H1 (cell line): ENCODE measurements around the gene BRD4. TPM values are rescaled to one million over a fixed set of nuclear protein-coding genes. Genes with fewer than 3 reads are reported as not detected.

Source experiments
- CTCF ChIA-PET: fragments of 300-600 bp; sonication (Branson Sonifier 250); formaldehyde crosslinking; loops from one replicate; lab custom pipeline; 2021; ENCODE audit not compliant: partially characterized antibody; lab: Charles Lee
- POLR2A ChIA-PET: fragments of 300-600 bp; sonication (Branson Sonifier 250); formaldehyde crosslinking; loops from one replicate; lab custom pipeline; 2021; ENCODE audit warnings: inconsistent platforms; ENCODE audit not compliant: partially characterized antibody; lab: Charles Lee
- DNase-seq, 2 experiments: peaks; one replicate each; pipeline versions ENCODE4 v3.0.0 to v3.0.0-alpha.2; 2010 to 2022; ENCODE audit warnings: low spot score in 2 of 2, low read depth in 1 of 2, mixed read lengths in 1 of 2
- FAIRE-seq: peaks from 2 replicates; lab custom pipeline; 2011; peaks lifted over from hg19 to GRCh38; lab: Jason Lieb, UNC
- H2AFZ ChIP-seq: 2 replicates; pipeline ENCODE4 v1.8.1; 2012; ENCODE audit warnings: low read length, inconsistent platforms
- H2AK5ac ChIP-seq: 2 replicates; pipeline ENCODE4 v1.6.1; 2013; ENCODE audit warnings: low read depth, low read length
- H2BK120ac ChIP-seq: replicated peaks from 2 replicates; pipeline ENCODE3; 2013; ENCODE audit warnings: low read depth, low read length, inconsistent platforms
- H2BK12ac ChIP-seq: 2 replicates; pipeline ENCODE4 v1.6.1; 2013; ENCODE audit warnings: low read depth, low read length
- H2BK15ac ChIP-seq: 2 replicates; pipeline ENCODE4 v1.6.1; 2013; ENCODE audit warnings: low read length
- H2BK20ac ChIP-seq: 2 replicates; pipeline ENCODE4 v1.6.1; 2013; ENCODE audit warnings: low read length
- H2BK5ac ChIP-seq: 2 replicates; pipeline ENCODE4 v1.6.1; 2013; ENCODE audit warnings: low read depth, low read length
- H3K14ac ChIP-seq: 2 replicates; pipeline ENCODE4 v1.6.1; 2013; ENCODE audit warnings: inconsistent platforms; ENCODE audit not compliant: insufficient read length
- H3K18ac ChIP-seq: 2 replicates; pipeline ENCODE4 v1.6.1; 2013; ENCODE audit warnings: low read length; ENCODE audit errors: extremely low read depth
- H3K23ac ChIP-seq: 2 replicates; pipeline ENCODE4 v1.6.1; 2013; ENCODE audit warnings: inconsistent platforms; ENCODE audit not compliant: insufficient read length
- H3K23me2 ChIP-seq: 2 replicates; pipeline ENCODE4 v1.6.1; 2013; ENCODE audit warnings: low read depth, low read length
- H3K27ac ChIP-seq: 2 replicates; pipeline ENCODE4 v1.6.1; 2011; ENCODE audit warnings: low read depth, low read length, inconsistent platforms
- H3K27me3 ChIP-seq, 4 experiments: replicated peaks in 1 of 4; 1 replicate in 1 of 4; 2 replicates in 3 of 4; pipeline versions ENCODE4 v1.6.1 to v1.8.1; 2011 to 2013; ENCODE audit warnings: low read length in 3 of 4, mild to moderate bottlenecking in 3 of 4, inconsistent platforms in 2 of 4, mixed read lengths in 2 of 4, moderate library complexity in 1 of 4; ENCODE audit not compliant: control insufficient read depth in 3 of 4, insufficient read depth in 3 of 4; ENCODE audit errors: extremely low read depth in 1 of 4
- H3K36me3 ChIP-seq, 4 experiments: 2 replicates each; pipeline versions ENCODE4 v1.6.1 to v1.8.1; 2011 to 2013; ENCODE audit warnings: mild to moderate bottlenecking in 4 of 4, low read length in 3 of 4, moderate library complexity in 2 of 4, control low read depth in 1 of 4, inconsistent platforms in 1 of 4; ENCODE audit not compliant: insufficient read depth in 4 of 4, control insufficient read depth in 2 of 4
- H3K4ac ChIP-seq: replicated peaks from 2 replicates; pipeline ENCODE3; 2013; ENCODE audit warnings: low read length, low read depth, mixed read lengths, inconsistent platforms; ENCODE audit not compliant: insufficient read length
- H3K4me1 ChIP-seq, 4 experiments: replicated peaks in 1 of 4; 1 replicate in 1 of 4; 2 replicates in 3 of 4; pipeline versions ENCODE4 v1.6.1 to v1.8.1; 2011 to 2013; ENCODE audit warnings: low read length in 3 of 4, inconsistent platforms in 2 of 4, mixed read lengths in 1 of 4; ENCODE audit not compliant: insufficient read depth in 4 of 4, control insufficient read depth in 3 of 4
- H3K4me2 ChIP-seq, 2 experiments: 2 replicates each; pipeline versions ENCODE4 v1.6.1 to v1.8.1; 2011 to 2013; ENCODE audit warnings: low read depth in 2 of 2, low read length in 2 of 2, control low read depth in 1 of 2, inconsistent platforms in 1 of 2, mild to moderate bottlenecking in 1 of 2; ENCODE audit not compliant: insufficient read depth in 1 of 2
- H3K4me3 ChIP-seq, 4 experiments: fragments of 200-600, 300-600 bp in 1 of 4; sonication (generic), shearing (Covaris generic), sonication (Bioruptor Twin) in 1 of 4; 2 replicates each; pipeline versions ENCODE4 v1.5.1 to v1.8.1; 2011 to 2016; ENCODE audit warnings: low read length in 4 of 4, low read depth in 3 of 4, control low read depth in 2 of 4, inconsistent platforms in 2 of 4, mild to moderate bottlenecking in 2 of 4, mixed read lengths in 1 of 4, moderate library complexity in 1 of 4; ENCODE audit not compliant: insufficient read depth in 2 of 4; ENCODE audit errors: extremely low read depth in 1 of 4
- H3K56ac ChIP-seq: replicated peaks from 2 replicates; pipeline ENCODE3; 2013; ENCODE audit warnings: low read depth, mild to moderate bottlenecking, mixed read lengths, low read length, inconsistent platforms; ENCODE audit not compliant: insufficient read length
- H3K79me1 ChIP-seq: 2 replicates; pipeline ENCODE4 v1.6.1; 2013; ENCODE audit warnings: low read depth, low read length, control low read depth
- H3K79me2 ChIP-seq, 2 experiments: 2 replicates each; pipeline versions ENCODE4 v1.6.1 to v1.8.1; 2012 to 2013; ENCODE audit warnings: low read length in 2 of 2, mild to moderate bottlenecking in 2 of 2, inconsistent platforms in 1 of 2; ENCODE audit not compliant: insufficient read depth in 2 of 2, control insufficient read depth in 1 of 2
- H3K9ac ChIP-seq, 4 experiments: replicated peaks in 1 of 4; 1 replicate in 1 of 4; 2 replicates in 3 of 4; pipeline versions ENCODE4 v1.6.1 to v1.8.1; 2011 to 2013; ENCODE audit warnings: low read depth in 3 of 4, low read length in 3 of 4, control low read depth in 2 of 4, mild to moderate bottlenecking in 2 of 4, moderate library complexity in 2 of 4, inconsistent platforms in 1 of 4; ENCODE audit errors: extremely low read depth in 1 of 4
- H3K9me3 ChIP-seq, 2 experiments: 2 replicates each; pipeline versions ENCODE4 v1.6.1 to v1.8.1; 2012 to 2013; ENCODE audit warnings: mild to moderate bottlenecking in 2 of 2, moderate library complexity in 2 of 2, control low read depth in 1 of 2, inconsistent platforms in 1 of 2, low read depth in 1 of 2, low read length in 1 of 2, mixed read lengths in 1 of 2; ENCODE audit not compliant: insufficient read depth in 2 of 2
- H4K20me1 ChIP-seq, 2 experiments: replicated peaks in 1 of 2; 2 replicates each; pipeline versions ENCODE3 to v1.8.1; 2011 to 2013; ENCODE audit warnings: inconsistent platforms in 2 of 2, low read length in 2 of 2, mild to moderate bottlenecking in 1 of 2; ENCODE audit not compliant: insufficient read depth in 2 of 2, control insufficient read depth in 1 of 2
- H4K5ac ChIP-seq: 2 replicates; pipeline ENCODE4 v1.6.1; 2013; ENCODE audit warnings: low read length, low read depth, mixed read lengths, inconsistent platforms; ENCODE audit not compliant: insufficient read length
- H4K8ac ChIP-seq: 2 replicates; pipeline ENCODE4 v1.8.0; 2013; ENCODE audit warnings: mild to moderate bottlenecking, moderate library complexity, low read length, inconsistent platforms; ENCODE audit not compliant: insufficient read depth; ENCODE audit errors: extremely low read depth
- H4K91ac ChIP-seq: replicated peaks from 2 replicates; pipeline ENCODE3; 2013; ENCODE audit warnings: low read length, mixed read lengths, inconsistent platforms; ENCODE audit not compliant: insufficient read length
- GABPA ChIP-seq: IDR thresholded peaks from 2 replicates; pipeline ENCODE4 v1.6.1; 2011; ENCODE audit warnings: mild to moderate bottlenecking, low read length, moderate library complexity, borderline replicate concordance; ENCODE audit not compliant: insufficient read depth
- POLR2A ChIP-seq, 2 experiments: IDR thresholded peaks; 1 replicate in 1 of 2; 2 replicates in 1 of 2; pipeline ENCODE4 v1.6.1; 2011; ENCODE audit warnings: low read depth in 2 of 2, low read length in 2 of 2, mild to moderate bottlenecking in 2 of 2; ENCODE audit errors: control extremely low read depth in 1 of 2
- RNF2 ChIP-seq: fragments of 200-900, 300-1000 bp; sonication (generic); IDR thresholded peaks from 2 replicates; pipeline ENCODE4 v1.7.1; 2016; ENCODE audit warnings: borderline replicate concordance, low read depth, mild to moderate bottlenecking, antibody characterized with exemption, low read length; ENCODE audit not compliant: poor library complexity, severe bottlenecking; ENCODE audit errors: missing control alignments
- SRF ChIP-seq: IDR thresholded peaks from 2 replicates; pipeline ENCODE4 v1.6.1; 2011; ENCODE audit warnings: mild to moderate bottlenecking, low read depth, low read length, moderate library complexity
- WGBS, 2 experiments: shearing (Covaris generic) in 1 of 2; methylation state at CpG; one replicate each; pipeline versions ENCODE4 v1.1.6 to v1.1.7; 2013 to 2015; ENCODE audit warnings: low lambda C conversion rate in 2 of 2, mixed read lengths in 2 of 2, inconsistent platforms in 1 of 2, low coverage in 1 of 2, missing lambda C conversion rate in 1 of 2; ENCODE audit not compliant: insufficient replicate concordance in 2 of 2, insufficient coverage in 1 of 2, insufficient read length in 1 of 2; ENCODE audit errors: extremely low coverage in 1 of 2, missing lambda C conversion rate in 1 of 2; 5-methylcytosine and 5-hydroxymethylcytosine counted together
- polyA plus RNA-seq, 7 experiments: library from polyadenylated mRNA; depleted of rRNA in 3 of 7; stranded (reverse) in 5 of 7; unstranded in 2 of 7; fragments of >200 nt in 5 of 7; fragments of 200-250 nt in 2 of 7; gene quantifications; 1 replicate in 5 of 7; 2 replicates in 1 of 7; 4 replicates in 1 of 7; pipeline versions ENCODE4 v1.2.1 to v1.2.3, GENCODE V29; 2011 to 2013; ENCODE audit warnings: missing spikeins in 2 of 7, mixed read lengths in 2 of 7
- total RNA-seq: library from RNA; stranded (reverse); fragmentation: NEBNext Ultra II Directional; extraction: Animal tissue kit (Norgen Biotek cat#: 25700); gene quantifications from 2 replicates; pipeline ENCODE4 v1.2.1, GENCODE V29; 2021
- TF ChIP-seq, protein P1 (sequence below): IDR thresholded peaks from 2 replicates; pipeline ENCODE4 v1.6.1; 2011; ENCODE audit warnings: low read length, improper control_type of control experiment

The BRD4 gene
- total and polyA plus RNA-seq, 2 of the 8 experiments (the other 6 are each of a cell fraction or from before 2014, with no cell fraction given), result 14.1 to 146 TPM

- Histone ChIP-seq H2BK120ac (no peak overlapping the region), H2BK5ac (no peak overlapping the region), H3K4me3 (no peak overlapping the region), H3K27ac (no peak overlapping the region), H3K56ac (no peak overlapping the region), H4K91ac (no peak overlapping the region), H3K27me3 (no peaks in the 10 kb centered on the region), H3K18ac (no peak overlapping the region), H3K4me2 (no peak overlapping the region), H3K4ac (no peak overlapping the region), H3K4me1 (no peaks in the 10 kb centered on the region; a peak in 1 of 7 replicates), H3K79me1 (peaks cover 23% of the 10 kb centered on the region), H3K36me3 (peaks cover 28 to 70% (median 57%) of the 10 kb centered on the region in 4 experiments), H4K20me1 (peaks cover 27 to 59% of the 10 kb centered on the region in 2 experiments), H3K9me3 (no peaks in the 10 kb centered on the region), H4K8ac (no peak overlapping the region), H3K79me2 (peaks cover 4 to 79% of the 10 kb centered on the region in 2 experiments), H3K23me2 (no peaks in the 10 kb centered on the region), H3K23ac (no peak overlapping the region), H2AK5ac (no peak overlapping the region), H2BK20ac (no peak overlapping the region), H3K9ac (no peak overlapping the region), H2BK15ac (no peak overlapping the region), H2AFZ (no peak overlapping the region), H2BK12ac (no peak overlapping the region), H4K5ac (no peak overlapping the region), H3K14ac (no peak overlapping the region)
- FAIRE-seq (no peak), DNase-seq (no peak)
- 88% methylated on average over 5 of the region's 5 CpGs; no CpG with 5 or more reads in 1 of the 2 experiments for WGBS, 2 experiments
- TF ChIP-seq GABPA (no peak), POLR2A (IDR thresholded peaks at IDR 0.05; ENCODE audit: control extremely low read depth in 1 of 2, low read depth in 2 of 2, low read length in 2 of 2) (no peak), RNF2 (no peak), SRF (no peak)
- TF ChIP-seq, protein P1, sequence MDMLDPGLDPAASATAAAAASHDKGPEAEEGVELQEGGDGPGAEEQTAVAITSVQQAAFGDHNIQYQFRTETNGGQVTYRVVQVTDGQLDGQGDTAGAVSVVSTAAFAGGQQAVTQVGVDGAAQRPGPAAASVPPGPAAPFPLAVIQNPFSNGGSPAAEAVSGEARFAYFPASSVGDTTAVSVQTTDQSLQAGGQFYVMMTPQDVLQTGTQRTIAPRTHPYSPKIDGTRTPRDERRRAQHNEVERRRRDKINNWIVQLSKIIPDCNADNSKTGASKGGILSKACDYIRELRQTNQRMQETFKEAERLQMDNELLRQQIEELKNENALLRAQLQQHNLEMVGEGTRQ, result no peak
- CTCF ChIA-PET, result interaction anchor here (1.6 to 4.3 kb wide), 2 partner anchors 11 to 17 kb away, joined by 8 to 26 read pairs; no protein-coding TSS in a partner anchor
- POLR2A ChIA-PET, result no interaction called here
Observed at GRCh38 chr19:15268928-15269253, 63.4 kb downstream of the BRD4 start.
